GM21447 (cell line): Measurements from ENCODE around the gene ZNF335.
"Not testable (repeated sequence)": the region's sequence is repeated elsewhere in the genome, so short reads cannot be mapped to it uniquely, and the experiment has no call there.

ENCODE experiments used
- ATAC-seq: cut with Tn5 transposase; IDR thresholded peaks from one replicate; pipeline ENCODE4 v1.9.1; 2021; ENCODE audit not compliant: unreplicated experiment

Gene ZNF335

GRCh38 chr20:45911486-45912343 lies 60.3 kb downstream of the ZNF335 start, which contains the start of gene PLTP:
PLTP (minus strand) TSS chr20:45912155; CDS start chr20:45911452, 703 bp downstream.
- ATAC-seq: no peak

DNA sequence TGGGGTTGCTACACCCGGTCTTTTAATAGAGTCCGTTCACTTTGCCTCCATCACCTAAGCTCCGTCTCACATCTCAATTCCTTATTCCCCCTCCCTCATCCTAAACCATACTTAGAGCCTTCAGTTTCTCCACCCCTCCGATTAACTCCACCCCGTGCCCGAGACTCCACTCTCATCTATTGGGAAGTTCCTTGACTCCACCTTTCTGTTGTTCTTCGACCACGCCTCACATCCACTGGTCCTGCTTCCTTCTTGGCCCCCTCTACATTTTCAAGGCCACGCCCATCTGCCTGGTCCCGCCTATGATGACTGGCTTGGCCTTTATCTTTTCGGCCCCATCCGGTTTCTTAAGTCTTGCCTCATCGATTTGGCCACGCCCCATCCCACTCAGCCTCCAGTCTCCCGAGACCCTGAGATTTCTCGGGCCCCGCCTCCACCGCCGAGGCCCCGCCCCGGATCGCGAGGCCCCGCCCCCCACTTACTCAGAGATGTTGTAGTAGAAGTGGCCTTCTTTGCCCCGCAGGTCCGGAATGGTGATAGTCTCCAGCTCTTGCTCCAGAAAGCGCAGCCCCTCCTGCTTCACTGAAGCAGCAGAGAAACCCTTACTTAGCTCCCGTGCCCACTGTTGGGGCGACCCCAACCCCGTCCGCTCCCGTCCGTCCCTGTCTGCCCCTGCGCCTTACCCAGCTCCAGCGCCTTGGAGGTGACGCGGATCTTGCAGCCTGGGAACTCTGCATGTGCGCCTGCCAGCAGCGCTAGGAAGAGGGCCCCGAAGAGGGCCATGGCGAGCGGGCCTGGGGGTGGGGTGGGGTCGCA lies 61.1 kb downstream of the ZNF335 start:
- ATAC-seq: peak; percentile 88

- ATAC-seq: no peak
Observed at GRCh38 chr20:45909817-45910669, 62.0 kb downstream of the ZNF335 start.

- no peak for ATAC-seq
Observed at GRCh38 chr20:45909336-45909808, 62.6 kb downstream of the ZNF335 start.

GRCh38 chr20:45908084-45908483 lies 63.9 kb downstream of the ZNF335 start:
- no peak for ATAC-seq

DNA sequence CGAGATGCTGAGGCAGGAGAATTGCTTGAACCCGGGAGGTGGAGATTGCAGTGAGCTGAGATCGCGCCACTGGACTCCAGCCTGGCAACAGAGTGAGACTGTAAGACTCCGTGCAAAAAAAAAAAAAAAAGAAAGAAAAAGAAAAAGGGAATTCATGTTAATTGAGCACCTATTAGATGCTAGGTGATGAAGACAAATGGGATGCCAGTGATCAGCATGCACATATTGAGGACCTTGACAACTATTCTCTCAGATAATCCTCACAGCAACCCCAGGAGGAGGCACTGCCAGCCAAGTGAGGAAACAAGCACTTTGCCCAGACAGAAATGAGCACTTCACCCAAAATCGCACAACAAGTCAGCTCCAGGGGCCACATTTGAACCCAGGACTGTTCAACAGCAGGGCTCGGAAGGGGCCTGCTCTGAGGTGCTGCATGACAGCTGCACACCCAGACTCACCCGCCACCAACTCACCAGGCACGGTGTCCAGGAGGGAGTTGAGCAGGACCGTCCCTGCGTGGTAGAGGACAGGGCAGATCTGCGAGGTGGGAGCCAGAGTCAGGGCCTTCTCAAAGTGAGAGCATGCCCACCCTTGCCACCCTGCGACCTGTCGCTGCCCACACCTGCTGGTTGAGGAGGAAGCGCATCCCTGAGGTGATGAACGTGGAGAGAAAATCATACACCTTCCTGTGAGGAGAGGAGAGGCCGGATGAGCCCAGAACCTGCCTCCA lies 64.6 kb downstream of the ZNF335 start:
- no peak for ATAC-seq

GRCh38 chr20:45905505-45906079 lies 66.4 kb downstream of the ZNF335 start:
- ATAC-seq: no peak

DNA sequence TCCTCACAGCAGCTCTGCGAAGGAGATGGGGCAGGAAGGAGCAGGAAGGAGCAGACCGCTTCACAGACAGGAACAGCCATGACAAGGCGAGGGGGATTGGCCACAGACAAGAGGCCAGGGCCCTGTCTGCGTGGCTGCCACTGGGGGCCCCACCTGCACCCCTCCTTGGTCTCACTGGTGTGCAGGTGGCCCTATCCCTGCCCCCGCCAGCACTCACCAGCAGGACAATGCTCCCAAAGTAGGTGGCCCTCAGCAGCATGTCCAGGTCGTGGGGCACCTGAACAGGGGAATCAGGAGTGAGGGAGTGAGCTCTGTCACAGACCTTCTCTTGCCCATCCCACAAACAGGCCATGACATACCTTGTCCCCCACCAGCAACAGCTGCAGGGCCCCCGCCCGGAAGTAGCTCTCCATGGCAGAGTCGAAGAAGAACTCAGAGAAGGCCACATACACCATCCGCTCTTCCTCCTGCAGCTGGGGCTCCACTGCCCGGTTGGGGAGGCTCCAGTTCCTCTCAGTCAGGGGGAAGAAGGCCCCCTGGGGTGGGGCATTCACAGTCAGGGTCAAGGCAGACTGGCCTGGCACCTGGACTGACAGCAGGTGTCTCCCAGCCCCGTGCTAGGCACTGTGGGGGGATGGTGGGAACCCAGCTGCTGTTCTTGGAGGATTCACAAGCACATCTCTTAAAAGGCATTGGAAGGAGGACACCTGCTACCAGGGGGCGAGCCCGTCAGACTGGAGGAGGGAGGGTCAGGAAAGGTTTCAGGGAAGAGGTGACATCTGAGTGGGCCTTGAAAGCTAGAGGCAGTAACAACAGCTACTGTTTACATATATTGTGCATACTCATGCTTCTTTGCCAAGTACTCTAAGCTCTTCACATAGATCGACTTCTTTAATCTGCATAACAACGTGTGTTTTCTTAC lies 67.2 kb downstream of the ZNF335 start:
- no peak for ATAC-seq

DNA sequence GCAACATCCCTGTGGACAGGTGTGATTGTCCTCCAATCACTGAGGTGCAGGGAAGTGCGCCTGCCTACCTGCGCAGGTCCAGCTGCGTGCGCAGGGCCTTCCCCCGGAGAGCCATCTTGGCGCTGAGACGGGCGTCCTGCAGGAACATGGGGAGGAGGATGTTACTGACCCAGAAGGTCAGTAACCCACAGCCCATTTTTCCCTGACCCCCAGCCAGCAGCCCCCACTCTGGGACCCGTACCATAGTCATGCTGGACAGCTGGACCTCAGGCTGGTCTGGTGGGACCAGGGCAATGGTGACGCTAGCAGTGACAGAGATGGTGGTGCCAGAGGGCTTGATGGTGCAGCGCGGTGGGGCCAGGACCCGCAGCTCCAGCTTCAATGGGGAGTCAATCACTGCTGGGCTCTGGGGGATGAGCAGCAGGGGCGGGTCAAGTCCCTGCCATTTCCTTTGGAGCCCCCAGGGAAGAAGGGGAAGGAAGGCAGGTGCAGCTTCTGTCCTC lies 69.8 kb downstream of the ZNF335 start:
- no peak for ATAC-seq

GRCh38 chr20:45901332-45901731 lies 70.7 kb downstream of the ZNF335 start:
- not testable (repeated sequence) for ATAC-seq

DNA sequence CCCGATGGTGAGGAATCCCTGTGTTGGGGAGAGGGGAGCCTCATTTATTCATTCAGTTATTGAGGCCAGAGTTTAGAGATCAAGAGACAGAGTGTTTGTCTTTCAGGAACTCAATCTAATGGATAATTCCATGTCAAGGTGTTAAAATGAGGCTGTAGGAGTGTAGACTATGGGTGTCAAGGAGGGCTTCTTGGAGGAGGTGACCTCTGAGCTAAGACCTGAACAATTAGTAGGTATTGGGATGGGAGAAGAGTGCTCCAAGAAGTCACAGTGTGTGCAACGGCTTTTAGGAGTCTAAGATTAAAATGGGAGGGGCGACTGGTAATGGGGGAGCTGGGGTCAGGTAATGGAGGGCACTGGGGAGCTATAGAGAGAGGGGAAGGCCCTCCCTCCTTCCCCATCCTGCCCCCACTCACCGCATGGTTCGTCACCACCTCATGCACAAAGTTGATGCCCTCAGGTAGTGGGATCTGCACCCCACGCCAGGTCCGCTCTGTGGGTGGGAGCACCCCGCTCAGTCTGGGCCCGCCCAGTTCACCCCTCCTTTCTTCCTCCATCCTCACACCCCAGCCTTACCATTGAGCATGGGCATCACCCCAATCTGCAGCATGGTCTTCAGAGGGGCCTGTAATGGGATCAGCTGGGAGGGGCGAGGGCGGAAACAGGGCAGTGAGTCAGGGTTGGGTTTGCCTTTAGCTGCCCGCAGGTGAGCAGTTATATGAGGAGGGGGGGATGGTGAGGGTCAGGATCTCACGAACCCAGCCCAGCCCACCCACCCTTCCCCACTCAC lies 72.8 kb downstream of the ZNF335 start:
- ATAC-seq: no peak
